Measurements from ENCODE around the gene APOL6. TPM values are rescaled to one million over a fixed set of nuclear protein-coding genes. Genes with fewer than 3 reads are reported as not detected.

The APOL6 gene
- total and polyA plus RNA-seq, 2 of the 4 experiments (the other 2 are of a cell fraction) = 1.2 to 7.2 TPM

DNA sequence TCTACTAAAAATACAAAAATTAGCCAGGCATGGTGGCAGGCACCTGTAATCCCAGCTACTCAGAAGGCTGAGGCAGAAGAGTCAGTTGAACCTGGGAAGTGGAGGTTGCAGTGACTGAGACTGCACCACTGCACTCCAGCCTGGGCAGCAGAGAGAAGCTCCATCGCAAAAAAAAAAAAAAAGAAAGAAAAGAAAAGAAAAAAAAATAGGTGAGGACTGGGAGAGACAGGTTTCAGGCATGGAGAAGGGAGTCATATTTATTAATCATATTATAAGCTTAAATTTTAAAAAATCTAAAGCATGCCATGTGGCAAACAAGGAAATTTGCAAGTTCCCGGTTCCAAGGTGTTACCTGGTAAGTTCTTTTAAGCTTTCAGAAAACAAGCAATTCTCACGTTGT lies 69.3 kb downstream of the APOL6 start, which contains the start of gene APOL5:
Gene APOL5, plus strand, starts transcription at position 301 of the 400 bp plus-strand sequence. Its CDS starts 0 bp downstream, at position 301.
- DNase-seq (no peak), ATAC-seq (ENCODE audit: low read depth) (no peak)
- Histone ChIP-seq H3K4ac (ENCODE audit: low read depth, low read length) (no peak within 1 kb of the TSS), H4K5ac (ENCODE audit: low read depth, low read length) (no peak within 1 kb of the TSS), H3K36me3 (ENCODE audit: control insufficient read depth, insufficient read depth, low read length) (no peaks in the 10 kb centered on the region), H3K23ac (ENCODE audit: low read depth, low read length) (no peak within 1 kb of the TSS), H3K27me3 (ENCODE audit: control insufficient read depth, insufficient read depth, low read length) (no peaks in the 10 kb centered on the region), H3K56ac (ENCODE audit: extremely low read depth, insufficient read depth, low read length) (no peak within 1 kb of the TSS), H3K14ac (replicated peaks; ENCODE audit: low read depth, low read length) (no peak within 1 kb of the TSS), H3K4me1 (ENCODE audit: control insufficient read depth, insufficient read depth, low read length) (no peaks in the 10 kb centered on the region), H4K91ac (ENCODE audit: insufficient read depth, low read depth, low read length) (no peak within 1 kb of the TSS), H3K9ac (ENCODE audit: low read depth, low read length) (no peak within 1 kb of the TSS), H2AFZ (replicated peaks; ENCODE audit: low read length, poor library complexity) (no peak within 1 kb of the TSS), H2AK5ac (ENCODE audit: low read depth, low read length) (no peak within 1 kb of the TSS), H3K4me3 (ENCODE audit: insufficient read depth, low read depth, low read length) (no peak within 1 kb of the TSS), H3K4me2 (ENCODE audit: low read depth, low read length) (no peak within 1 kb of the TSS), H3K18ac (ENCODE audit: low read depth, low read length) (no peak within 1 kb of the TSS), H2BK5ac (ENCODE audit: low read depth, low read length, poor library complexity, severe bottlenecking) (no peak within 1 kb of the TSS), H2BK20ac (ENCODE audit: low read depth, low read length) (no peak within 1 kb of the TSS), H3K9me3 (ENCODE audit: control insufficient read depth, insufficient read depth, low read length) (peaks cover 6% of the 10 kb centered on the region), H2BK120ac (ENCODE audit: low read depth, low read length) (no peak within 1 kb of the TSS), H3K79me1 (ENCODE audit: low read depth in 1 of 2, low read length in 2 of 2) (no peaks in the 10 kb centered on the region), H3K27ac (ENCODE audit: insufficient read depth, low read length) (no peak within 1 kb of the TSS), H3K9me1 (ENCODE audit: insufficient read depth, low read length) (no peaks in the 10 kb centered on the region), H4K20me1 (ENCODE audit: insufficient read depth, low read length) (no peaks in the 10 kb centered on the region), H2BK15ac (ENCODE audit: low read depth, low read length) (no peak within 1 kb of the TSS), H4K8ac (ENCODE audit: low read depth in 2 of 2, low read length in 2 of 2) (no peak within 1 kb of the TSS), H2AK9ac (replicated peaks; ENCODE audit: low read depth, low read length, poor library complexity) (no peak within 1 kb of the TSS)
- dilution Hi-C loops (cut with HindIII; ENCODE audit: low sequenced_read_pairs, unreplicated experiment) = no loop called here
- ChIA-PET CTCF (interaction anchor here (0.8 kb wide), 1 partner anchor 462 kb away, joined by 5 read pairs; no protein-coding TSS in a partner anchor), POLR2A (ENCODE audit: unreplicated experiment) (interaction anchor here (0.6 kb wide), 2 partner anchors 14 to 709 kb away, joined by 3 to 4 read pairs; no protein-coding TSS in a partner anchor)
- no TSS peak for BruUV-seq (replicated peaks)
- TF ChIP-seq FOS (IDR thresholded peaks at IDR 0.05; ENCODE audit: low read depth, low read length) (no peak), CHD1 (IDR thresholded peaks at IDR 0.05; ENCODE audit: low read depth, low read length) (no peak), MAZ (IDR thresholded peaks at IDR 0.05; ENCODE audit: borderline replicate concordance, low read depth, low read length) (no peak), NFE2L2 (IDR thresholded peaks at IDR 0.05; ENCODE audit: low read depth, low read length) (no peak), MXI1 (IDR thresholded peaks at IDR 0.05; ENCODE audit: borderline replicate concordance, low read depth, low read length) (no peak), SMC3 (IDR thresholded peaks at IDR 0.05; ENCODE audit: low read depth, low read length) (no peak), CEBPB (IDR thresholded peaks at IDR 0.05; ENCODE audit: low read depth, low read length) (no peak), RCOR1 (IDR thresholded peaks at IDR 0.05; ENCODE audit: insufficient replicate concordance, low read length) (no peak), POLR2A (IDR thresholded peaks at IDR 0.05; ENCODE audit: low read depth, low read length) (no peak), CTCF (conservative IDR thresholded peaks at IDR 0.05; ENCODE audit: low read depth, low read length) (no peak)
- TF ChIP-seq, protein P1, sequence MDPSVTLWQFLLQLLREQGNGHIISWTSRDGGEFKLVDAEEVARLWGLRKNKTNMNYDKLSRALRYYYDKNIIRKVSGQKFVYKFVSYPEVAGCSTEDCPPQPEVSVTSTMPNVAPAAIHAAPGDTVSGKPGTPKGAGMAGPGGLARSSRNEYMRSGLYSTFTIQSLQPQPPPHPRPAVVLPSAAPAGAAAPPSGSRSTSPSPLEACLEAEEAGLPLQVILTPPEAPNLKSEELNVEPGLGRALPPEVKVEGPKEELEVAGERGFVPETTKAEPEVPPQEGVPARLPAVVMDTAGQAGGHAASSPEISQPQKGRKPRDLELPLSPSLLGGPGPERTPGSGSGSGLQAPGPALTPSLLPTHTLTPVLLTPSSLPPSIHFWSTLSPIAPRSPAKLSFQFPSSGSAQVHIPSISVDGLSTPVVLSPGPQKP (IDR thresholded peaks at IDR 0.05; ENCODE audit: borderline replicate concordance, low read depth, low read length) = no peak
- TF ChIP-seq, protein P2, sequence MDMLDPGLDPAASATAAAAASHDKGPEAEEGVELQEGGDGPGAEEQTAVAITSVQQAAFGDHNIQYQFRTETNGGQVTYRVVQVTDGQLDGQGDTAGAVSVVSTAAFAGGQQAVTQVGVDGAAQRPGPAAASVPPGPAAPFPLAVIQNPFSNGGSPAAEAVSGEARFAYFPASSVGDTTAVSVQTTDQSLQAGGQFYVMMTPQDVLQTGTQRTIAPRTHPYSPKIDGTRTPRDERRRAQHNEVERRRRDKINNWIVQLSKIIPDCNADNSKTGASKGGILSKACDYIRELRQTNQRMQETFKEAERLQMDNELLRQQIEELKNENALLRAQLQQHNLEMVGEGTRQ (IDR thresholded peaks at IDR 0.05; ENCODE audit: low read depth, low read length) = no peak
- in situ Hi-C loops (cut with MboI; ENCODE audit: low sequenced_read_pairs) = no loop called here
- intact Hi-C loops (cut with micrococcal nuclease) = no loop called here
- WGBS, 2 experiments (ENCODE audit: extremely low coverage in 2 of 2, insufficient read length in 1 of 2) = no CpG with 5 or more reads among the region's 3 CpGs
